ENCODE results near the gene DARS2. TPM values are rescaled to one million over a fixed set of nuclear protein-coding genes. Genes with fewer than 3 reads are reported as not detected.
"Not testable (repeated sequence)": the region's sequence is repeated elsewhere in the genome, so short reads cannot be mapped to it uniquely, and the experiment has no call there.

The DARS2 gene
- 14.7 TPM for total RNA-seq
- long read RNA-seq, partial matches to known transcripts: 7 of 19 reads
- long read RNA-seq, other reads (novel, unspliced or antisense): 7 of 19 reads

DNA sequence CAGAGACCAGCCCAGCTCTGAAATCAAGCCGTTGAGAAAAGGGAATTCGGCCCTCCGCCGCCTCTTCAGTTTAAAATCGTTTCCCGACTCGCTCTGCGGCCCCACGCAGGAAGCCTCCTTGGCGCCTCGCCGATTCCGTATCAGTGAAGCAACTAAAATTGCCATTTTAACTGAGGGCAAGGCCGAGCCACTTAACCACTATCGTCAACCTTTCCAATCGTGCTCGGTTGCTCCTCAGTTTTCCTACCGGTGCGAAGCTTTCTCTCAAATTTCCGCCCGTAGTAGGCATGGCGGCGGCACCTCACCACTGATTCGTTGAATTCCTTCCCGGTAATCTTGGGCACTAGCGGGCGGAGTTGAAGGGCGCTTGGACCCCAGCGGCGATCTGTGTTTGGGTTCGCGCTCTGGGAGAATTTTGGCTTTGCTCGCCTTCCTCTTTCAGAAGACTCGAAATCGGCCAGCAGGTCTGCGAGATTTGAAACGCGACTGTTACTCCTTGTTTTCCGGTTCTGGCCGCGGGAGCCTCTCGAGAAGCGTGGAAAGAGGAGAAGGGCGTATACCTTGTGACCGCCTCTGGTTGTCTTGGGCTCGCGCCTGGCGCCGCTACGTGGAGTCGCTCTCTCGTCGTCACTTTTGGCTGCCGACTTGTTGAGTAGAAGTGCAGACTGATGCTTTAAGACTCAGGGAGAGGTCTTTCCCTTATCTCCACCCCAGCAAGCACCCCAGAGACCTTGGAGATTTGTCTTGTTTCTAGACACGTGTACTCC, at the start of gene DARS2, which contains the start of gene CENPL:
Gene DARS2, plus strand, starts transcription at position 359 of the 767 bp plus-strand sequence. CDS start 557 bp downstream, outside the sequence.
Gene CENPL, minus strand, starts transcription at position 569 of the 767 bp plus-strand sequence. CDS start 13,584 bp downstream, outside the sequence.
- DNase-seq (ENCODE audit: low spot score): peak; percentile 98

- DNase-seq (ENCODE audit: low spot score): no peak
Observed at GRCh38 chr1:173775578-173776226, 48.8 kb upstream of the DARS2 start.

- DNase-seq (ENCODE audit: low spot score): no peak
Observed at GRCh38 chr1:173779936-173780335, 44.5 kb upstream of the DARS2 start.

DNA sequence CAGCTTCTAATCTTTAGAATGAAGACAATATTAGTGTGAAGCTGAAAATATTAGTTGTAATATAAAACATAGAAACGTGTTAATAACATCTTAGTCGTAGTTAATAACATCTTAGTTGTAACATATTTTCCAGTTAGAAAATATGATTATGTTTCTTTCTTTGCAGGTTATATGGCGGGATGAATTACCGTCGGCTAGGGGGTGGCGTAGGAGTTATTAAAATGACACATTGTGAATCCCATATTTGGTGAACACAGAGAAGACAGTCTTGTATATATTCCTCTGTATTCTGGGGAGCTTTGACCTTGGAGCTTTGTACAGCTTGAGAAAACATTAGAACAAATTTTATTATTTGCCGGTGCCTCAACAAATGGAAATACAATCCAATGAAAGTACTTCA, 39.5 kb upstream of the DARS2 start:
- DNase-seq (ENCODE audit: low spot score): no peak

GRCh38 chr1:173789841-173790240, 34.6 kb upstream of the DARS2 start:
- no peak for DNase-seq (ENCODE audit: low spot score)

DNA sequence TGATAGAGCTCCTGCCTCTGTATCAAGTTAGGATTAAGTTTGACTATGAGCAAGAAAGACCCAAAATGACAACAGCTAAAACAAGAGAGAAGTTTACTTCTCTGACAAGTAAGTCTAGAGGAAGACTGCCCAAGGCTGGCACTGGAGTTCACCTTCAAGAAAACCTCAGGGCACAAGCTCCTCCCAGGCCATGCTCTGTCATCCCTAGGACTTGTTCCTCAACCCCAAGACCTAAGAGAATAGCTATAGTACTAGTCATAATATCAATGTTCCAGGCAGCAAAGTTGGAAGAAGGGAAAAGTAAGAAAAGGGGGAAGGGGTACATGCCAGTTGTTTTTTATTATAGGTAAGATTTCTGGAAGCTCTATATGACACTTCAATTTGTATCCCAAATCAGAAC, 26.4 kb upstream of the DARS2 start:
- DNase-seq (ENCODE audit: low spot score): no peak

DNA sequence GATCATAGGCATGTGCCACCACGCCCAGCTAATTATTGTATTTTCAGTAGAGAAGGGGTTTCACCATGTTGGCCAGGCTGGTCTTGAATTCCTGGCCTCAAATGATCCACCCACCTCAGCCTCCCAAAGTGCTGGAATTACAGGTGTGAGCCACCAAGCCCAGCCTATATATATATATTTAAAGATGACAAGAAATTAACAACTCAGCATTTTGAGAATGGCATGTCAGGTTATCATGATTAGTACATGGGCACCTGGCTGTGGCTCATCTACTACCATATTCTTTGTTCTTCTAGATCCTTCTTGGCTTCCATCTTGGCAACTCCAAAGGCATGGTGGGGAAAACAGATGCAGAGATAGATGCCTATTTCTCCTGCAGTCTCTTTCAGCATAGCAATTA, 24.5 kb upstream of the DARS2 start:
- not testable (repeated sequence) for DNase-seq (ENCODE audit: low spot score)

- no peak for DNase-seq (ENCODE audit: low spot score)
Observed at GRCh38 chr1:173802961-173803360, 21.5 kb upstream of the DARS2 start.

DNA sequence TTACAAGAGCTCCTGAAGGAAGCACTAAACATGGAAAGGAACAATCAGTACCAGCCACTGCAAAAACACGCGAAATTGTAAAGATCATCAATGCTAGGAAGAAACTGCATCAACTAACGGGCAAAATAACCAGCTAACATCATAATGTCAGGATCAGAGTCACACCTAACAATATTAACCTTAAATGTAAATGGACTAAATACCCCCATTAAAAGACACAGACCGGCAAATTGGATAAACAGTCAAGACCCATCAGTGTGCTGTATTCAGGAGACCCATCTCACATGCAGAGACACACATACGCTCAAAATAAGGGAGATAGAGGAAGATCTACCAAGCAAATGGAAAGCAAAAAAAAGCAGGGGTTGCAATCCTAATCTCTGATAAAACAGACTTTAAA, 10.8 kb upstream of the DARS2 start:
- DNase-seq (ENCODE audit: low spot score): not testable (repeated sequence)

GRCh38 chr1:173818459-173818858, 6.0 kb upstream of the DARS2 start:
- no peak for DNase-seq (ENCODE audit: low spot score)

GRCh38 chr1:173821680-173822079, 2.8 kb upstream of the DARS2 start:
- no peak for DNase-seq (ENCODE audit: low spot score)

DNA sequence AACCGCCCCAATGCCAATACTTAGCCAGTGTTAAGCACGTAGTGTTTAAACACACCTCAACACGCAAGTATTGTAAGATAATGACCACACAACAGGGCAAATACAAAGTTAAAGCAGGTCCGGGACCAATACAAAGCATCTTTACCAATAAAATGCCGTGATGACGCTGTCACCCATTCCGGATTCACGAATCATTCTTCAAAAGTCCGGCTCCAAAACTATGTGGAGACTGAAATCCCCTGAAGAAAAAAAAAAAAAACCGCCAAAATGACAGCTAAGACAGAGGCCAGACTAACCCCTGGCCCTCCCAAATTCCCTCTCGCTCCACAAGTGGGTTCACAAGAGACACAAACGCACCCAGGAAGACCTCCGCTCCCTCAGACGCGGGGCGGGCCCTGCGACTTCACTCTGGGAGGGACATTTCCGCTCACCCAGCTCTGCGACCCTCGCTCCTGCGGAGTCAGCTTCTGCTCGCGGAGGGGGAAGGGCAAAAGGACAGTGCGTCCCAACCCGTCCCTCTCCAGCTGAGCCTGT, 625 bp upstream of the DARS2 start:
- no peak for DNase-seq (ENCODE audit: low spot score)

DNA sequence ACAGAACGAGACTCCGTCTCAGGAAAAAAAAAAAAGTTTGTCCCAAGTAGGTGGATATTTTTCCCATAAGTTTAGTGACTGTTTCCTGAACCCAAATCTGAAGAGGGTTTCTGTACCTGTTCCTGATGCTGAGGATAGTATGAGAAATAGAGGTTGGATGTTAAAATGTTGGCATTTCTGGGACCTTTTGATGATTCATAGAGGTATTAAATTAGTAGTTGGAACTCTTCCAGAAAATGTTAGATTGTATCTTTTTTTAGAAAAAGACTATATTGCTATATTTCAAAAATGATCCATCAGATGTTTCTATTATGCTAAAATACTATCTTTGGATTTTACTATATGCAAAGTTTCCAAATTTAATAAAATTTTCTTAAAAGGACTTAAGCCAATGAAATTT, 3.1 kb downstream of the DARS2 start:
- DNase-seq (ENCODE audit: low spot score): no peak

DNA sequence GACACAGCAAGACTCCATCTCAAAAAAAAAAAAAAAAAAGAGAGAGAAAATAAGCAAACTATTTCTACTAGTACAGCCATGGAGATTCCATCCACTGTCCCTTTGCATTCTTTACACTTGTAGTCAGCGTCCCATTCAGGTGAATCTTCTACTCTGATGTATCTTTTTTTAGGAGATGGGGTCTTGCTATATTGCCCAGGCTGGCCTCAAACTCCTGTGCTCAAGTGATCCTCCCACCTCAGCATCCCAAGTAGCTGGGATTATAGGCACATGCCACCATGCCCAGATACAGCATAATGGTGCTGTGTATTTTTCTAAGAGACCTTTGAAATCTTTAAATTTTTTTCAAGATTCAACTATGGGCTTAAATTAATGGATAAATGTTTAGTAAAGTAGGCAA, 8.3 kb downstream of the DARS2 start:
- DNase-seq (ENCODE audit: low spot score): no peak

DNA sequence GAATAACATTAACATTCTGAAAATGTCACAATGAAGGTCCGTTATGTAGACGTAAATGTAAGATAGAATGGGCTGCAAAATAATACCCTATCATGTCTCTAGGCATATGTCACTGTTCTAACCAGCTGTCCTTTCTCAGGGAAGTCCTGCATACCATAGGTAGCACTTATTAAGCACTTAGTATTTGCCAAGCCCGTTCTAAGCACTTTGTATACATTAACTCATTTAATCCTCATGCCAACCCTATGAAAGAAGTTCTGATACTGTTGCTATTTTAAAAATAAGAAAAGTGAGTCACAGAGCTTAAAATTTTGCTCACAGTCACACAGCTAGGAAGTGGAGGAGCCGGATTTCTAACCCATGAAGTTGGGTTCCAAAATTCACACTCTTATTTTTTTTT, 27.6 kb downstream of the DARS2 start:
- DNase-seq (ENCODE audit: low spot score): no peak

DNA sequence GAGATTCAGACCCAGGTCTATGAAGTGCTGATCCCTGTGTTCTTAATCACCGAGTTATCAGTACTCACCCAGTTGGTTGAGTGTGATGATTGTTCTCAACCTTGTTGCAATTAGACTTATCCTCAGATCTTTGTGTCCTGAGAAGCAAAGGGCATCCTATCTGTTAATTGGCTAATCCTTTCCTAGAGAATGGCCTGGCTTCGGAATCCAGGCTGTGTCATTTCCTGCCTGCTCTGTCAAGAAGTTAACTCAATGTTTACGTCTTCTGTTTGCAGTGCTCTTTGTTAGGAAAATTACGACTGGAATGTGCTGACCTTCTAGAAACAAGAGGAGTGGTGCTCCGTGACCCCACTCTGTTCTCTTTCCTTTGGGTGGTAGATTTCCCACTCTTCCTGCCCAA, 28.6 kb downstream of the DARS2 start:
- DNase-seq (ENCODE audit: low spot score): no peak

DNA sequence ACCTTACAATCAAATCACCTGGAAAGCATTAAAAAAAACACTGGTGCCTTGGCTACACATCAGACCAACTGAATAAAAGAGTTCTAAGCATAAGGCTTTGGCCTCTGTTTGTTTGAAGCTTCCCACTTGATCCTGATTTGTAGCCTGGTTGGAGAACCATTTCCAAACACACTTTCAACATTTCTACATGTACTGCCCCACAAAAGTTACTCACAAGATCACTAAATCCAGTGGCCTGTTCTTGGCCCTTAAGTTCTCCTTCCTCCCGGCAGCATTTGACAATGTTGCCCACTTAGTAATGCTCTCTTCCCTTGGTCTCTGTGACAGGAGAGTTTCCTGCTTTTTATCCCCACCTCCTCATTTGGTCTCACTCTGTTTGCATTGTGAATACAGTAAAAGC, 31.5 kb downstream of the DARS2 start:
- DNase-seq (ENCODE audit: low spot score): no peak

GRCh38 chr1:173856903-173857302, 32.4 kb downstream of the DARS2 start:
- no peak for DNase-seq (ENCODE audit: low spot score)

DNA sequence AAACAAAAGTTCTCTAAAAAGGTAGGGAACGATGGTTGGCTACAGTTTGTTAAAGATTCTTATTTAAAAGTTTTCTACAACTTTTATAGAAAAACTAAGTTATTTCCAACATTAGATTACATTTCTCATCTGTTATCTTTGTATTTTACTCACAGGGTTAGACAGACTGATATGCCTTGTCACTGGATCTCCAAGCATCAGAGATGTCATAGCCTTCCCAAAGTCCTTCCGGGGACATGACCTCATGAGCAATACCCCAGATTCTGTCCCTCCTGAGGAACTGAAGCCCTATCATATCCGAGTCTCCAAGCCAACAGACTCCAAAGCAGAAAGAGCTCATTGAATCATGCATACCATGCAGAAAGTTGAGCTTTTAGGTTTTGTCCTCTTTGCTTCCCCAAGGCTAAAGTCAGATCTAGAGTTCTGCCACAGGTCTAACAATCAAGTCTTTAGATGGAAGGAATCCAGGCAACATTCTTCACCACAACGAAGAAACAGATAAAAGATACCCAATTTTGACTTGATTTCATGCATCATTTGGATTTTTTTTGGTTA, 33.0 kb downstream of the DARS2 start:
- no peak for DNase-seq (ENCODE audit: low spot score)

DNA sequence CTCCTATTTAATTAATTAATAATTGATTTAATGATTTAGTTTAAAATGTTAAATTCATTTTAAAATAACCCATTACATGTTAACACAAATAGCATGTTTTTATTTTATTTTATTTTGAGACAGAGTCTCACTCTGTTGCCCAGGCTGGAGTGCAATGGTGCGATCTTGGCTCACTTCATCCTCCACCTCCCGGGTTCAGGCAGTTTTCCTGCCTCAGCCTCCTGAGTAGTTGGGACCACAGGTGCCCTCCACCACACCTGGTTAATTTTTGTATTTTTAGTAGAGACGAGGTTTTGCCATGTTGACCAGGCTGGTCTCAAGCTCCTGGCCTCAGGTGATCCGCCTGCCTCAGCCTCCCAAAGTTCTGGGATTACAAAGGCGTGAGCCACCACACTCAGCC, 35.1 kb downstream of the DARS2 start:
- not testable (repeated sequence) for DNase-seq (ENCODE audit: low spot score)

GRCh38 chr1:173860065-173860464, 35.6 kb downstream of the DARS2 start:
- no peak for DNase-seq (ENCODE audit: low spot score)

DNA sequence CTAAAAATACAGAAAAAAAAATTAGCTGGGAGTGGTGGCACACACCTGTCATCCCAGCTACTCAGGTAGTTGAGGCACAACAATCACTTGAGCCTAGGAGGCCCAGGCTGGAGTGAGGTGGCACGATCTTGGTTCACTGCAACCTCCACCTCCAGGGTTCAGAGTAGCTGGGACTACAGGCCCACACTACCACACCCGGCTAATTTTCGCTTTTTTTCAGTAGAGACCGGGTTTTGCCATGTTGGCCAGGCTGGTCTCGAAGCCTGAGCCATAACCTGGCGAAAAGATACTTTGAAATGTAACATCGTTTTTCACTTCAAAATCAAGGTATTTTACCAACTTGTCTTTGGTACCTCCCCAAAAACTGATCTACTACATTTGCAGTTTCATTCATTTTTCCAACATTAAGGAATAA, 37.3 kb downstream of the DARS2 start:
- DNase-seq (ENCODE audit: low spot score): no peak
